ENCODE results near the gene MBD4. TPM values are rescaled to one million over a fixed set of nuclear protein-coding genes. Genes with fewer than 3 reads are reported as not detected.

The MBD4 gene
- total RNA-seq, 1 donor from 2014 or later = 22.8 TPM

- no peak for FAIRE-seq
Measured at GRCh38 chr3:129429080-129429451, 10.7 kb downstream of the MBD4 start.

GRCh38 chr3:129428376-129429079 is 11.2 kb downstream of the MBD4 start, which contains the start of gene EFCAB12:
Gene EFCAB12 (minus strand): TSS chr3:129428636. CDS start chr3:129428488, 148 bp downstream.
- Histone ChIP-seq H3K4me2 (ENCODE audit: low read length) (peak within 1 kb of the TSS; percentile 100), H3K36me3 (ENCODE audit: insufficient read depth, low read length) (peaks cover 17% of the 10 kb centered on the region), H3K27me3 (ENCODE audit: insufficient read depth, low read length) (peaks cover 6% of the 10 kb centered on the region), H3K79me2 (ENCODE audit: insufficient read depth, low read length) (no peaks in the 10 kb centered on the region), H2AFZ (ENCODE audit: low read depth, low read length) (peak within 1 kb of the TSS; percentile 96), H3K4me1 (ENCODE audit: insufficient read depth, low read length) (peaks cover 14% of the 10 kb centered on the region), H3K9ac (ENCODE audit: low read length) (peak within 1 kb of the TSS; percentile 74), H3K4me3 (ENCODE audit: insufficient read depth, low read depth, low read length) (peak within 1 kb of the TSS; percentile 76), H3K9me3 (ENCODE audit: insufficient read depth, low read depth, low read length) (no peaks in the 10 kb centered on the region), H4K20me1 (ENCODE audit: insufficient read depth, low read length) (no peaks in the 10 kb centered on the region), H3K27ac (ENCODE audit: low read depth, low read length) (peak within 1 kb of the TSS; percentile 58)
- DNase-seq (ENCODE audit: low read depth) (peak; percentile 79), FAIRE-seq (peak; percentile 13)
- Mint-ChIP-seq H3K27me3 (ENCODE audit: low read depth, unreplicated experiment) (peaks cover 2% of the 10 kb centered on the region), H3K4me3 (ENCODE audit: unreplicated experiment) (peak within 1 kb of the TSS; percentile 89), H3K27ac (ENCODE audit: unreplicated experiment) (peak within 1 kb of the TSS; percentile 30), H3K36me3 (ENCODE audit: low read depth, unreplicated experiment) (peaks cover 4% of the 10 kb centered on the region), H3K9me3 (ENCODE audit: unreplicated experiment) (no peaks in the 10 kb centered on the region), H3K4me1 (ENCODE audit: low read depth, unreplicated experiment) (peaks cover 15% of the 10 kb centered on the region)
- no peak for TF ChIP-seq EZH2 (IDR thresholded peaks at IDR 0.05; ENCODE audit: insufficient read depth, low read length)
- TF ChIP-seq, protein P1, sequence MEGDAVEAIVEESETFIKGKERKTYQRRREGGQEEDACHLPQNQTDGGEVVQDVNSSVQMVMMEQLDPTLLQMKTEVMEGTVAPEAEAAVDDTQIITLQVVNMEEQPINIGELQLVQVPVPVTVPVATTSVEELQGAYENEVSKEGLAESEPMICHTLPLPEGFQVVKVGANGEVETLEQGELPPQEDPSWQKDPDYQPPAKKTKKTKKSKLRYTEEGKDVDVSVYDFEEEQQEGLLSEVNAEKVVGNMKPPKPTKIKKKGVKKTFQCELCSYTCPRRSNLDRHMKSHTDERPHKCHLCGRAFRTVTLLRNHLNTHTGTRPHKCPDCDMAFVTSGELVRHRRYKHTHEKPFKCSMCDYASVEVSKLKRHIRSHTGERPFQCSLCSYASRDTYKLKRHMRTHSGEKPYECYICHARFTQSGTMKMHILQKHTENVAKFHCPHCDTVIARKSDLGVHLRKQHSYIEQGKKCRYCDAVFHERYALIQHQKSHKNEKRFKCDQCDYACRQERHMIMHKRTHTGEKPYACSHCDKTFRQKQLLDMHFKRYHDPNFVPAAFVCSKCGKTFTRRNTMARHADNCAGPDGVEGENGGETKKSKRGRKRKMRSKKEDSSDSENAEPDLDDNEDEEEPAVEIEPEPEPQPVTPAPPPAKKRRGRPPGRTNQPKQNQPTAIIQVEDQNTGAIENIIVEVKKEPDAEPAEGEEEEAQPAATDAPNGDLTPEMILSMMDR (IDR thresholded peaks at IDR 0.05; ENCODE audit: insufficient read depth, low read depth, low read length) = no peak

More at GRCh38 chr3:129429080-129429451, 10.7 kb downstream of the MBD4 start:
- DNase-seq (ENCODE audit: low read depth) = peak; percentile 46
- H3K27ac ChIP-seq (ENCODE audit: low read depth, low read length) = peak overlapping the region; percentile 58
- Mint-ChIP-seq H3K27me3 (ENCODE audit: low read depth, unreplicated experiment) (peaks cover 2% of the 10 kb centered on the region), H3K4me3 (ENCODE audit: unreplicated experiment) (peak overlapping the region; percentile 89), H3K27ac (ENCODE audit: unreplicated experiment) (peak overlapping the region; percentile 30), H3K9me3 (ENCODE audit: unreplicated experiment) (no peaks in the 10 kb centered on the region), H3K4me1 (ENCODE audit: low read depth, unreplicated experiment) (peaks cover 10% of the 10 kb centered on the region), H3K36me3 (ENCODE audit: low read depth, unreplicated experiment) (peaks cover 4% of the 10 kb centered on the region)
- peaks cover 14% of the 10 kb centered on the region for H3K4me1 ChIP-seq (ENCODE audit: insufficient read depth, low read length)
- H3K36me3 ChIP-seq (ENCODE audit: insufficient read depth, low read length) = peaks cover 22% of the 10 kb centered on the region
- H3K9ac ChIP-seq (ENCODE audit: low read length) = peak overlapping the region; percentile 74
- no peaks in the 10 kb centered on the region for H3K79me2 ChIP-seq (ENCODE audit: insufficient read depth, low read length)
- H2AFZ ChIP-seq (ENCODE audit: low read depth, low read length) = peak overlapping the region; percentile 96
- peak overlapping the region; percentile 76 for H3K4me3 ChIP-seq (ENCODE audit: insufficient read depth, low read depth, low read length)
- no peak for TF ChIP-seq EZH2 (IDR thresholded peaks at IDR 0.05; ENCODE audit: insufficient read depth, low read length)
- TF ChIP-seq, protein P1 (IDR thresholded peaks at IDR 0.05; ENCODE audit: insufficient read depth, low read depth, low read length) = no peak
- H4K20me1 ChIP-seq (ENCODE audit: insufficient read depth, low read length) = no peaks in the 10 kb centered on the region
- H3K9me3 ChIP-seq (ENCODE audit: insufficient read depth, low read depth, low read length) = no peaks in the 10 kb centered on the region
- peak overlapping the region; percentile 100 for H3K4me2 ChIP-seq (ENCODE audit: low read length)
- H3K27me3 ChIP-seq (ENCODE audit: insufficient read depth, low read length) = peaks cover 6% of the 10 kb centered on the region

DNA sequence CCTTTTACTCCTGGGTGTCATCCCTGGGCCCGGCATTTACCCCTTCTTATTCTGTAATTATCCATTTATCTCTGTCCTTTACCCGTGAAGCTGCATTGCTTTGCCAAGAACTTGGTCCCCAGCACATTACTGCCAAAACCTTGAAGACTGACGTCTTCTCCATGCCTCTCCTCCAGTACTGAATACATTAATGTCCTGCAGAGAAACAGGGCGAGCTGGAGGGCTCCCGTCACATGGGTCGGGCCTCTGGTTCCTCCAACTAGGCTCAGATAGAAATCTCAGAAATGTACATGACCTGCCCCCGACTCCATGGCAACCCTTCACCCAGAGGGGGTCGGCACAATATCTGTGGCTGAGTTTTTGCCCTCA is 11.8 kb downstream of the MBD4 start:
- Mint-ChIP-seq H3K36me3 (ENCODE audit: low read depth, unreplicated experiment) (peaks cover 4% of the 10 kb centered on the region), H3K4me3 (ENCODE audit: unreplicated experiment) (peak overlapping the region; percentile 89), H3K4me1 (ENCODE audit: low read depth, unreplicated experiment) (peaks cover 15% of the 10 kb centered on the region), H3K27ac (ENCODE audit: unreplicated experiment) (no peak overlapping the region), H3K9me3 (ENCODE audit: unreplicated experiment) (no peaks in the 10 kb centered on the region), H3K27me3 (ENCODE audit: low read depth, unreplicated experiment) (peaks cover 2% of the 10 kb centered on the region)
- H3K4me3 ChIP-seq (ENCODE audit: insufficient read depth, low read depth, low read length) = peak overlapping the region; percentile 76
- FAIRE-seq = no peak
- H3K27ac ChIP-seq (ENCODE audit: low read depth, low read length) = no peak overlapping the region
- H3K9me3 ChIP-seq (ENCODE audit: insufficient read depth, low read depth, low read length) = no peaks in the 10 kb centered on the region
- no peaks in the 10 kb centered on the region for H3K79me2 ChIP-seq (ENCODE audit: insufficient read depth, low read length)
- DNase-seq (ENCODE audit: low read depth) = no peak
- peaks cover 6% of the 10 kb centered on the region for H3K27me3 ChIP-seq (ENCODE audit: insufficient read depth, low read length)
- peaks cover 15% of the 10 kb centered on the region for H3K36me3 ChIP-seq (ENCODE audit: insufficient read depth, low read length)
- no peak for TF ChIP-seq EZH2 (IDR thresholded peaks at IDR 0.05; ENCODE audit: insufficient read depth, low read length)
- TF ChIP-seq, protein P1 (IDR thresholded peaks at IDR 0.05; ENCODE audit: insufficient read depth, low read depth, low read length) = no peak
- H3K4me2 ChIP-seq (ENCODE audit: low read length) = peak overlapping the region; percentile 100
- H4K20me1 ChIP-seq (ENCODE audit: insufficient read depth, low read length) = no peaks in the 10 kb centered on the region
- H3K4me1 ChIP-seq (ENCODE audit: insufficient read depth, low read length) = peaks cover 14% of the 10 kb centered on the region
- peak overlapping the region; percentile 96 for H2AFZ ChIP-seq (ENCODE audit: low read depth, low read length)
- H3K9ac ChIP-seq (ENCODE audit: low read length) = peak overlapping the region; percentile 60

All from astrocyte (in vitro differentiated cells and primary cell).